K562 (cell line): Measurements from ENCODE around the gene SLC35A2.

ENCODE experiments used
- PTTG1 ChIP-seq: fragments of 450-650 bp; IDR thresholded peaks from 2 replicates; pipeline ENCODE4 v1.6.1; 2016; ENCODE audit warnings: low read depth, mild to moderate bottlenecking, missing genetic modification characterization, missing compliant biosample characterization
- TF ChIP-seq, protein P1 (sequence below), 3 experiments: IDR thresholded peaks in 2 of 3; conservative IDR thresholded peaks in 1 of 3; 2 replicates each; pipeline ENCODE4 v1.5.1; 2011 to 2012; ENCODE audit warnings: low read length in 3 of 3, mild to moderate bottlenecking in 3 of 3, control low read depth in 2 of 3, improper control_type of control experiment in 1 of 3, inconsistent platforms in 1 of 3, low read depth in 1 of 3, mixed read lengths in 1 of 3, moderate library complexity in 1 of 3; ENCODE audit not compliant: insufficient read depth in 2 of 3
- TF ChIP-seq, protein P2 (sequence below): fragments of 450-650 bp; formaldehyde crosslinking; IDR thresholded peaks from 2 replicates; pipeline ENCODE4 v1.4.0; 2022; ENCODE audit warnings: missing genetic modification characterization

GRCh38 chrX:48945517-48946348 lies 34.3 kb upstream of the SLC35A2 start:
- TF ChIP-seq, protein P1, sequence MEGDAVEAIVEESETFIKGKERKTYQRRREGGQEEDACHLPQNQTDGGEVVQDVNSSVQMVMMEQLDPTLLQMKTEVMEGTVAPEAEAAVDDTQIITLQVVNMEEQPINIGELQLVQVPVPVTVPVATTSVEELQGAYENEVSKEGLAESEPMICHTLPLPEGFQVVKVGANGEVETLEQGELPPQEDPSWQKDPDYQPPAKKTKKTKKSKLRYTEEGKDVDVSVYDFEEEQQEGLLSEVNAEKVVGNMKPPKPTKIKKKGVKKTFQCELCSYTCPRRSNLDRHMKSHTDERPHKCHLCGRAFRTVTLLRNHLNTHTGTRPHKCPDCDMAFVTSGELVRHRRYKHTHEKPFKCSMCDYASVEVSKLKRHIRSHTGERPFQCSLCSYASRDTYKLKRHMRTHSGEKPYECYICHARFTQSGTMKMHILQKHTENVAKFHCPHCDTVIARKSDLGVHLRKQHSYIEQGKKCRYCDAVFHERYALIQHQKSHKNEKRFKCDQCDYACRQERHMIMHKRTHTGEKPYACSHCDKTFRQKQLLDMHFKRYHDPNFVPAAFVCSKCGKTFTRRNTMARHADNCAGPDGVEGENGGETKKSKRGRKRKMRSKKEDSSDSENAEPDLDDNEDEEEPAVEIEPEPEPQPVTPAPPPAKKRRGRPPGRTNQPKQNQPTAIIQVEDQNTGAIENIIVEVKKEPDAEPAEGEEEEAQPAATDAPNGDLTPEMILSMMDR (IDR thresholded peaks at IDR 0.05 in 2 of 3, conservative IDR thresholded peaks at IDR 0.05 in 1 of 3; ENCODE audit: insufficient read depth in 2 of 3, low read depth in 1 of 3, low read length in 3 of 3): peak; percentile 84 to 86 (median 86)
- TF ChIP-seq, protein P2, sequence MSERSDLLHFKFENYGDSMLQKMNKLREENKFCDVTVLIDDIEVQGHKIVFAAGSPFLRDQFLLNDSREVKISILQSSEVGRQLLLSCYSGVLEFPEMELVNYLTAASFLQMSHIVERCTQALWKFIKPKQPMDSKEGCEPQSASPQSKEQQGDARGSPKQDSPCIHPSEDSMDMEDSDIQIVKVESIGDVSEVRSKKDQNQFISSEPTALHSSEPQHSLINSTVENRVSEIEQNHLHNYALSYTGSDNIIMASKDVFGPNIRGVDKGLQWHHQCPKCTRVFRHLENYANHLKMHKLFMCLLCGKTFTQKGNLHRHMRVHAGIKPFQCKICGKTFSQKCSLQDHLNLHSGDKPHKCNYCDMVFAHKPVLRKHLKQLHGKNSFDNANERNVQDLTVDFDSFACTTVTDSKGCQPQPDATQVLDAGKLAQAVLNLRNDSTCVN (CRISPR knock-in tag): no peak
- TF ChIP-seq PTTG1 (tag): no peak
